Nephron (organoid): Measurements from ENCODE around the gene CDH13.

Experiments
- H3K27ac Mint-ChIP-seq, 3 experiments: 2 replicates each; pipeline ENCODE4 v1.8.0; 2020; ENCODE audit warnings: mixed read lengths in 3 of 3, mild to moderate bottlenecking in 2 of 3, moderate library complexity in 1 of 3
- H3K27me3 Mint-ChIP-seq: 2 replicates; pipeline ENCODE4 v1.8.0; 2021; ENCODE audit warnings: low read depth, mild to moderate bottlenecking, moderate library complexity, mixed read lengths
- H3K36me3 Mint-ChIP-seq: 2 replicates; pipeline ENCODE4 v1.8.0; 2020; ENCODE audit warnings: low read depth, mixed read lengths
- H3K4me1 Mint-ChIP-seq: 2 replicates; pipeline ENCODE4 v1.8.0; 2020; ENCODE audit warnings: mixed read lengths
- H3K4me3 Mint-ChIP-seq, 3 experiments: 2 replicates each; pipeline ENCODE4 v1.8.0; 2020; ENCODE audit warnings: mild to moderate bottlenecking in 3 of 3, mixed read lengths in 3 of 3, moderate library complexity in 2 of 3
- H3K9me3 Mint-ChIP-seq: 2 replicates; pipeline ENCODE4 v1.8.0; 2020; ENCODE audit warnings: mixed read lengths
- CTCF ChIP-seq, 3 experiments: fragments of 200-600 bp; sonication (generic); IDR thresholded peaks; one replicate each; pipeline ENCODE4 v1.5.0; 2021; ENCODE audit warnings: antibody characterized with exemption in 3 of 3; ENCODE audit not compliant: unreplicated experiment in 3 of 3

CDH13 gene

DNA sequence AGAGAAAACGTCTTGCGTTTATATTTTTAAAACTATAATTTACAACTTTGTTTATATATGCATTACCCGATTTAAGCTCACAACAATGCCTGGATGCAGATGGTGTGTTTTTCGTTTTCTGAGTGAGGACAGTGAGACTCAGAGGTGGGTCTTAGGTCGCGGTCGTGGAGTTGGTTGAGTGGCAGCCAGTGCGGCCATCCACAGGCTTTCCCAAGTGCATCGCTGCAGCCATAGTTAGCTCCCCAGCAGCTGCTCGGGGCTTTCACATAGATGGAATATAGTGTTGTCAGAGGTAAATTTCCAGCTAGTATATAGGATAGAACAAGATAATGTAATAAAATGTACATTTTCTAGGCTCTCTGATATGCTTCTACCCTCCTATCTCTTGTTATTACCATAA is 417.8 kb downstream of the CDH13 start:
- Mint-ChIP-seq H3K27me3 (no peaks in the 10 kb centered on the region), H3K27ac (no peak overlapping the region), H3K36me3 (no peaks in the 10 kb centered on the region), H3K4me1 (no peaks in the 10 kb centered on the region), H3K4me3 (no peak overlapping the region), H3K9me3 (peaks cover 3% of the 10 kb centered on the region)
- no peak for TF ChIP-seq CTCF (IDR thresholded peaks at IDR 0.05; ENCODE audit: unreplicated experiment in 3 of 3)

- H3K4me1 Mint-ChIP-seq, result no peaks in the 10 kb centered on the region
Observed at GRCh38 chr16:83045790-83046189, 419.0 kb downstream of the CDH13 start.

DNA sequence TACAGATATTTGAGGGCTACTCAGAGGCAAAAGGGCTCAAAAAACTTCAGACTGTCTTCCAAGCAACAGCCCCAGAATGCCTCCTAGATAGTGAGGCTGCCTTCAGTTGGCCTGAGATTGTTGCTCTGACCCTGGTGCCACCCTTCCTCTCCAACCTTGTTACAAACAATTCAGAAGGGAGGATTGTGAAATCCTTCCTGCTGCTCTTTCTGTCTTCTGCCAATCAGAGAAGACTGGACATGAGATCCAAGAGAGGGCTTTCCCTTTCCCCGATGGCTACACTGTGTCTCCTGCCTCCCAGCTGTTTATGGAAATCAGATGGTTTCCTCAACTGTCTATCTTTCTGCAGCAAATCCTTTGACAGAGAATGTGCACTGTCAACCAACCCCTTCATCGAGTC is 419.9 kb downstream of the CDH13 start:
- H3K4me1 Mint-ChIP-seq, result no peaks in the 10 kb centered on the region
- H3K27ac Mint-ChIP-seq, result no peak overlapping the region
- H3K36me3 Mint-ChIP-seq, result peaks cover 6% of the 10 kb centered on the region
- no peak overlapping the region for H3K4me3 Mint-ChIP-seq
- peaks cover 4% of the 10 kb centered on the region for H3K27me3 Mint-ChIP-seq
- H3K9me3 Mint-ChIP-seq, result peaks cover 12% of the 10 kb centered on the region
- TF ChIP-seq CTCF (IDR thresholded peaks at IDR 0.05; ENCODE audit: unreplicated experiment in 3 of 3), result no peak

More at GRCh38 chr16:83045790-83046189, 419.0 kb downstream of the CDH13 start:
- Mint-ChIP-seq H3K4me3 (no peak overlapping the region), H3K27ac (no peak overlapping the region), H3K9me3 (peaks cover 9% of the 10 kb centered on the region), H3K27me3 (peaks cover 1% of the 10 kb centered on the region), H3K36me3 (peaks cover 5% of the 10 kb centered on the region)
- no peak for TF ChIP-seq CTCF (IDR thresholded peaks at IDR 0.05; ENCODE audit: unreplicated experiment in 3 of 3)

DNA sequence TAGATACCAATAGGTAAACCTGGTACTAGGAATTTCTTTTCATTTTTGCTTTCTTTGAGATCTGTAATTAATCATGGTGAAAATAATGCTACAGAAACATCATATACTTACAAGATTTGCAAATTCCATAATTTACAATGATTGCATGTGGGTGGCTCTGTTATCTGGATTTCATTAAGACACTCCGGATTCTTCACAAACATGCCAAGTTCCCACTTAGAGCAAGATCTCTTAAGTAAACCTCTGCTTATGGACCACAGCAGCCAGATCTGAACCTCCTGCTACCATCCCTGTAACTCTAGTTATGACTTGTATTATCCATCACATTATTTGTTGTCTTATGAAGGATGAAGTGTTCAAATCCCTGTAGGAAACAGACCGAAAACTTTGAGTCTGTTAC is 424.7 kb downstream of the CDH13 start:
- H3K4me1 Mint-ChIP-seq, result no peaks in the 10 kb centered on the region
- TF ChIP-seq CTCF (IDR thresholded peaks at IDR 0.05; ENCODE audit: unreplicated experiment in 3 of 3), result no peak
- H3K27ac Mint-ChIP-seq, result no peak overlapping the region
- peaks cover 4% of the 10 kb centered on the region for H3K27me3 Mint-ChIP-seq
- H3K9me3 Mint-ChIP-seq, result peaks cover 12% of the 10 kb centered on the region
- H3K4me3 Mint-ChIP-seq, result no peak overlapping the region
- H3K36me3 Mint-ChIP-seq, result peaks cover 6% of the 10 kb centered on the region

DNA sequence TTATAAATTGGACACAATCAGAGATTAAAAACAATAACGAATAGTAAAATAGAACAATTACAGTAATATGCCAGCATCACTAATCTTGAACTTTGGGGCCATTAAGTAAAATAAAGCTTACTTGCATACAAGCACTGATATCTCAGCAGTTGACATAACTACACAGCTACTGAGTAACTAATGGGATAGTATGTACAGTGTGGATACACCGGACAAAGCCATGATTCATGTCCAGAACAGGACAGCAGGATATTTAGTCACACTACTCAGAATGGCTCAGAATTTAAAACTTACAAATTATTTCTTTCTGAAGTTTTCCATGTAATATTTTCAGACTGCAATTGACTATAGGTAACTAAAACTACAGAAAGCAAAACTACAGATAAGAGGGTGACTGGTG is 427.5 kb downstream of the CDH13 start:
- H3K27ac Mint-ChIP-seq, result no peak overlapping the region
- no peak for TF ChIP-seq CTCF (IDR thresholded peaks at IDR 0.05; ENCODE audit: unreplicated experiment in 3 of 3)
- H3K9me3 Mint-ChIP-seq, result peaks cover 10% of the 10 kb centered on the region
- H3K36me3 Mint-ChIP-seq, result peaks cover 6% of the 10 kb centered on the region
- H3K4me3 Mint-ChIP-seq, result no peak overlapping the region
- H3K27me3 Mint-ChIP-seq, result peaks cover 4% of the 10 kb centered on the region
- peaks cover 7% of the 10 kb centered on the region for H3K4me1 Mint-ChIP-seq

GRCh38 chr16:83058376-83058775 is 431.6 kb downstream of the CDH13 start:
- Mint-ChIP-seq H3K9me3 (no peaks in the 10 kb centered on the region), H3K27me3 (no peaks in the 10 kb centered on the region), H3K27ac (no peak overlapping the region), H3K4me3 (no peak overlapping the region), H3K4me1 (peaks cover 11% of the 10 kb centered on the region), H3K36me3 (no peaks in the 10 kb centered on the region)
- TF ChIP-seq CTCF (IDR thresholded peaks at IDR 0.05; ENCODE audit: unreplicated experiment in 3 of 3), result no peak
